ENCODE data around the gene GPATCH11.

GPATCH11 gene

DNA sequence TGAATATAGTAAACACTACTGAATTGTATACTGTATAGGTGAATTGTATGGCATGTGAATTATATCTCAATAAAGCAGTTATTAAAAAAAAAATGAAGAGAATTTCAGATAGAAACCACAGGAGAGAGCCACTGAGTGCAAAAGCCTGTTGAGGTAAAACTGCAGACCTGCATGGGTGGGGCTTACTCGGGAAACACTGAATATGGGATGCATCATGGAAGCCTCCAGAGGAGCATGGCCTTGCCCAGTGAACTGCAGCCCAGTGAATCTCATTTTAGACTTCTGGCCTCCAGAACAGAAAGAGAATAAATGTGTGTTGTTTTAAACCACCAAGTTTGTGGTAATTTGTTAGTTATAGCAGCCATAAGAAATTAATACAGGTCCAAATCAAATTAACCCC lies 15.7 kb downstream of the GPATCH11 start:
- ChIA-PET POLR2A (no interaction called here), CTCF (no interaction called here)
- TF ChIP-seq, protein P1, sequence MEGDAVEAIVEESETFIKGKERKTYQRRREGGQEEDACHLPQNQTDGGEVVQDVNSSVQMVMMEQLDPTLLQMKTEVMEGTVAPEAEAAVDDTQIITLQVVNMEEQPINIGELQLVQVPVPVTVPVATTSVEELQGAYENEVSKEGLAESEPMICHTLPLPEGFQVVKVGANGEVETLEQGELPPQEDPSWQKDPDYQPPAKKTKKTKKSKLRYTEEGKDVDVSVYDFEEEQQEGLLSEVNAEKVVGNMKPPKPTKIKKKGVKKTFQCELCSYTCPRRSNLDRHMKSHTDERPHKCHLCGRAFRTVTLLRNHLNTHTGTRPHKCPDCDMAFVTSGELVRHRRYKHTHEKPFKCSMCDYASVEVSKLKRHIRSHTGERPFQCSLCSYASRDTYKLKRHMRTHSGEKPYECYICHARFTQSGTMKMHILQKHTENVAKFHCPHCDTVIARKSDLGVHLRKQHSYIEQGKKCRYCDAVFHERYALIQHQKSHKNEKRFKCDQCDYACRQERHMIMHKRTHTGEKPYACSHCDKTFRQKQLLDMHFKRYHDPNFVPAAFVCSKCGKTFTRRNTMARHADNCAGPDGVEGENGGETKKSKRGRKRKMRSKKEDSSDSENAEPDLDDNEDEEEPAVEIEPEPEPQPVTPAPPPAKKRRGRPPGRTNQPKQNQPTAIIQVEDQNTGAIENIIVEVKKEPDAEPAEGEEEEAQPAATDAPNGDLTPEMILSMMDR (IDR thresholded peaks at IDR 0.05; ENCODE audit: insufficient read depth, low read length, missing control alignments) = no peak
- DNase-seq (ENCODE audit: low read depth, low spot score) = no peak
- H3K4me3 ChIP-seq (ENCODE audit: low read depth, low read length) = no peak overlapping the region

DNA sequence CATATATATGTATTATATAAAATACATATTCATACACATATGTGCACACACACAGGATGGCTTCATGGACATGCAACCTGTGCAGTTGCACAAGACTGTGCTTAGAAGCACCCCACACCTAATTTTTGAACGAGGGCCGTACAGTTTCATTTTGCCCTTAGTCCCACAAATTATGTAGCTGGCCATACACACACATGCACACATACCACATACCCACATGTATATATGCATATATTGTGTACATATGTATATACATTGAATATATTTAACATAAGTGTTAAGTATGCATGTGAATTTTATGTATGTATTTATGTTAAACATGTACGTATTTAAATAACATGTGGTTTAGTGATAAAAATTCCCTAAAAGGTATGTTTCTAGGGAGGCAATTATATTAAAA lies 18.3 kb downstream of the GPATCH11 start:
- POLR2A ChIA-PET = no interaction called here

DNA sequence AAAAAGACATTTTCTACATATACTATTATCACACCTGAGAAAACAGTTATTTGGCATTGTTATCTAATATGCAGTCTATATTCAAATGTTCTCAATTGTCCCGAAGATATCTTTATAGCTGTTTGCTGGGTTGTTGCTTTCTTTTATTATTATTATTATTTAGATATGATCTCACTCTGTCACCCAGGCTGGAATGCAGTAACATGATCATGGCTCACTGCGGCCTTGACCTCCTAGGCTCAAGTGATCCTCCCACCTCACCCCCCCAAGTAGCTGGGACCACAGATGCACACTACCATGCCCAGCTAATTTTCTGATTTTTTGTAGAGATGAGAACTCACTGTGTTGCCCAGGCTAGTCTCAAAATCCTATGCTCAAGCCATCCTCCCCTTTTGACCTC lies 19.9 kb downstream of the GPATCH11 start:
- DNase-seq (ENCODE audit: low read depth, low spot score) = no peak
- H3K4me3 ChIP-seq (ENCODE audit: low read depth, low read length) = no peak overlapping the region
- TF ChIP-seq, protein P1 (IDR thresholded peaks at IDR 0.05; ENCODE audit: insufficient read depth, low read length, missing control alignments) = no peak
- ChIA-PET POLR2A (no interaction called here), CTCF (no interaction called here)

More for the DNA sequence above, 18.3 kb downstream of the GPATCH11 start:
- CTCF ChIA-PET = no interaction called here
- TF ChIP-seq, protein P1 (IDR thresholded peaks at IDR 0.05; ENCODE audit: insufficient read depth, low read length, missing control alignments) = no peak
- no peak for DNase-seq (ENCODE audit: low read depth, low spot score)
- H3K4me3 ChIP-seq (ENCODE audit: low read depth, low read length) = no peak overlapping the region

DNA sequence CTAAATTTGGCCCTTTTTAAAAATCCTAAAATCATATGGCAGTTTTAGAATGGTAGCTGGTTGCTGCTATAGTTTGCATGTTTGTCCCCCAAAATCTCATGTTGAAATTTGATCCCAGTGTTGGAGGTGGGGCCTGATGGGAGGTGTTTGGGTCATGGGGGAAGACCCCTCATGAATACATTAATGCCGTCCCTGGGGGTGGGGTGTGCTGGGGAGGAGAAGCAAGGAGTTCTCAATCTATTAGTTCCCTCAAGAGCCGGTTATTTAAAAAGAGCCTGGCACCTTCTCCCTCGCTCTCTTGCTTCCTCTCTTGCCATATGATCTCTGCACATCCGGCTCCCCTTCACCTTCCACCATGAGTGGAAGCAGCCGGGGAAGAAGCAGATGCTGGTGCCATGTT lies 20.8 kb downstream of the GPATCH11 start:
- ChIA-PET POLR2A (no interaction called here), CTCF (no interaction called here)
- DNase-seq (ENCODE audit: low read depth, low spot score) = no peak
- TF ChIP-seq, protein P1 (IDR thresholded peaks at IDR 0.05; ENCODE audit: insufficient read depth, low read length, missing control alignments) = no peak
- no peak overlapping the region for H3K4me3 ChIP-seq (ENCODE audit: low read depth, low read length)

DNA sequence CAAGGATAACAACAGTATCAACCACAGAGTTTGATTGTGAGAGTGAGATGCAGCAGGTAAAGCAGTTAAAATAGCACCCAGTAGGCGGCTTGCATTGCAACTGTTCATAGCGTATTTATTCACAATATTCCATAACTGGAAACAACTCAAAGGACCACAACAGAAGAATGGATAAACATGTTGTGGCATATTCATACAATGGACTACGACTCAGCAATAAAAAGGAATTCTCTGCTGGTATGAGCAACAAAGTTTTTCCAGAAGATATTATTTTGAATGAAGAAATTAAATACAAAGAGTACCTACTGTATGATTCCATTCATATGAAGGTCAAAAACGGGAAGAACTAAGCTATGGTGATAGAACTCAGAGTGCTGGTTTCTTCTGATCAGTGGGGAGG lies 25.2 kb downstream of the GPATCH11 start:
- TF ChIP-seq, protein P1 (IDR thresholded peaks at IDR 0.05; ENCODE audit: insufficient read depth, low read length, missing control alignments) = no peak
- POLR2A ChIA-PET = no interaction called here

DNA sequence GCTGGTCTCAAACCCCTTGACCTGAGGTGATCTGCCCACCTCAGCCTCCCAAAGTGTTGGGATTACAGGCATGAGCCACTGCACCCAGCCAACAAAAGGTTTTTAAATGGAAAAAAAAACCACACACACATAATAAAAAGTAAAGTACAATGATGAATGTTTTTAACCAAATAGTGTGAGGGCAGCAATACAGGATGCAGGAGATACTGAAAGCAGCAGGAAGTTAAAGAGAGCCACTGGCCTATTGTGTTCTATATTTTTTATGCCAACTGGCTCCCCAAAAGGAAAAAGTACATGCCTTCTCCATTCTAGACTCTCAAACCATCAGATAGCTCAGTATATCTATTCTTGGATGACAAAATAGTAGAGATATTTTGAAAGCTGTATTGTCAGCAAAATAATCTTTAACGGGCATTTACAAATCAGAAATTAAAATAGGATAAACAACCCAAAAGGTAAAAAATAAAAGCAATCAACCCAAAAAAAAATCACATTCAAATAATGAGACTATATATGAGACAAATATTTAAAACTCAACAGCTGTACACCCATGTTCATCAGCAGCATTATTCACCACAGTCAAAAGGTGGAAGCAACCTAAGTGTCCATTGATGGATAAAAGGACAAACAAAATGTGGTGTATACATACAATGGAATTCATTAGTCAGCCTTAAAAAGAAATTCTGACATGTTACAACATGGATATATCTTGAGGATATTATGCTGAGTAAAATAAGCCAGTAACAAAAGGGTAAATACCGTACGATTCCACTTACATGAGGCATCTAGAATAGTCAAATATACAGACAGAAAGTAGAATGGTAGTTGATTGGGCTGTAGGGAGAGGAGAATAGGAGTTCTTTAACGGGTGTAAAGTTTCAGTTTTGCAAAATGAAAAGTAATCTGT lies 26.2 kb downstream of the GPATCH11 start:
- ChIA-PET CTCF (interaction anchor here (0.6 to 2.1 kb wide), 2 partner anchors 9 to 85 kb away, joined by 3 to 5 read pairs; no protein-coding TSS in a partner anchor), POLR2A (no interaction called here)

More for the DNA sequence above, 25.2 kb downstream of the GPATCH11 start:
- no peak for DNase-seq (ENCODE audit: low read depth, low spot score)
- CTCF ChIA-PET = interaction anchor here (2.1 kb wide), 1 partner anchor 10 kb away, joined by 5 read pairs; no protein-coding TSS in a partner anchor
- no peak overlapping the region for H3K4me3 ChIP-seq (ENCODE audit: low read depth, low read length)

More for the DNA sequence above, 26.2 kb downstream of the GPATCH11 start:
- H3K4me3 ChIP-seq (ENCODE audit: low read depth, low read length) = no peak overlapping the region
- DNase-seq (ENCODE audit: low read depth, low spot score) = no peak
- TF ChIP-seq, protein P1 (IDR thresholded peaks at IDR 0.05; ENCODE audit: insufficient read depth, low read length, missing control alignments) = no peak

All from AG04449 (cell line).